Left ventricle myocardium inferior (tissue), 1 donor: Measurements from ENCODE around the gene KCNK5. TPM values are rescaled to one million over a fixed set of nuclear protein-coding genes. Genes with fewer than 3 reads are reported as not detected.

ENCODE experiments used
- DNase-seq: peaks from one replicate; pipeline ENCODE4 v3.0.0-alpha.2; 2020
- H3K27ac ChIP-seq: fragments of 200-600 bp; replicated peaks from 2 replicates; pipeline ENCODE4 v1.8.0; 2021
- H3K27me3 ChIP-seq: fragments of 200-600 bp; 2 replicates; pipeline ENCODE4 v1.8.0; 2021; ENCODE audit warnings: low read depth
- H3K36me3 ChIP-seq: fragments of 200-600 bp; 2 replicates; pipeline ENCODE4 v1.8.0; 2021
- H3K4me1 ChIP-seq: fragments of 200-600 bp; 2 replicates; pipeline ENCODE4 v1.8.0; 2021
- H3K4me3 ChIP-seq: fragments of 200-600 bp; 2 replicates; pipeline ENCODE4 v1.8.0; 2021; ENCODE audit warnings: mild to moderate bottlenecking, moderate library complexity
- H3K9me3 ChIP-seq: fragments of 200-600 bp; replicated peaks from 2 replicates; pipeline ENCODE4 v1.8.0; 2021
- intact Hi-C: fragments of 100-400 bp; cut with micrococcal nuclease; formaldehyde crosslinking; loops from one replicate; pipeline ENCODE4 v1.11.0; 2022
- total RNA-seq: library from RNA; stranded (reverse); fragmentation: NEBNext Ultra II Directional; extraction: Animal tissue kit (Norgen Biotek cat#: 25700); gene quantifications from one replicate; pipeline ENCODE4 v1.2.1, GENCODE V29; 2021
- TF ChIP-seq, protein P1 (sequence below): fragments of 200-600 bp; IDR thresholded peaks from 2 replicates; pipeline ENCODE4 v1.8.0; 2021; ENCODE audit warnings: antibody characterized with exemption, mild to moderate bottlenecking, borderline replicate concordance
- donor health status: DM: no; HTN: yes; CAD: no; lungs with severe emphysema.

Gene KCNK5
- total RNA-seq, 1 donor from 2014 or later = 0.47 TPM

DNA sequence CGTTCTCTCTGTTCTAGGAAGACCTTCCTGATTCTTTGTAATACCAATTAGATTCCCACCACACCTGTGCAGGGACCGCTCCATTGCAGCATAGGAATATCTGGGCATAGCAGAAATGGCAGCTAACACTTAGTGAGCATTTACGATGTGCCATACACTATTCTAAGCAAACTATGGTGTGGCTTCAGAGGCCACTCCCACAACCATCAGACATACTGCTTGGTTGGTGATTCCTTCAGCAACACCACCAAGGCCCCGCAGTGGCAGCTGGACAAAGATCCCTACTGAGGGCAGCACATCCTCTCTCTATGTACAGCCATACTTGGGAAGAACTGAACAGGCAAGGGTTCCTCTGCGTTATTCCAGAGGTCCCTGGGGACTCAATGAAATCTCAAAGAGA lies 6.2 kb downstream of the KCNK5 start:
- H3K27me3 ChIP-seq = peaks cover 66% of the 10 kb centered on the region
- H3K4me3 ChIP-seq = no peak overlapping the region
- H3K4me1 ChIP-seq = no peaks in the 10 kb centered on the region
- no peaks in the 10 kb centered on the region for H3K36me3 ChIP-seq
- no peak overlapping the region for H3K27ac ChIP-seq
- no peak for DNase-seq
- intact Hi-C loops = no loop called here
- TF ChIP-seq, protein P1, sequence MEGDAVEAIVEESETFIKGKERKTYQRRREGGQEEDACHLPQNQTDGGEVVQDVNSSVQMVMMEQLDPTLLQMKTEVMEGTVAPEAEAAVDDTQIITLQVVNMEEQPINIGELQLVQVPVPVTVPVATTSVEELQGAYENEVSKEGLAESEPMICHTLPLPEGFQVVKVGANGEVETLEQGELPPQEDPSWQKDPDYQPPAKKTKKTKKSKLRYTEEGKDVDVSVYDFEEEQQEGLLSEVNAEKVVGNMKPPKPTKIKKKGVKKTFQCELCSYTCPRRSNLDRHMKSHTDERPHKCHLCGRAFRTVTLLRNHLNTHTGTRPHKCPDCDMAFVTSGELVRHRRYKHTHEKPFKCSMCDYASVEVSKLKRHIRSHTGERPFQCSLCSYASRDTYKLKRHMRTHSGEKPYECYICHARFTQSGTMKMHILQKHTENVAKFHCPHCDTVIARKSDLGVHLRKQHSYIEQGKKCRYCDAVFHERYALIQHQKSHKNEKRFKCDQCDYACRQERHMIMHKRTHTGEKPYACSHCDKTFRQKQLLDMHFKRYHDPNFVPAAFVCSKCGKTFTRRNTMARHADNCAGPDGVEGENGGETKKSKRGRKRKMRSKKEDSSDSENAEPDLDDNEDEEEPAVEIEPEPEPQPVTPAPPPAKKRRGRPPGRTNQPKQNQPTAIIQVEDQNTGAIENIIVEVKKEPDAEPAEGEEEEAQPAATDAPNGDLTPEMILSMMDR = no peak
- no peaks in the 10 kb centered on the region for H3K9me3 ChIP-seq

DNA sequence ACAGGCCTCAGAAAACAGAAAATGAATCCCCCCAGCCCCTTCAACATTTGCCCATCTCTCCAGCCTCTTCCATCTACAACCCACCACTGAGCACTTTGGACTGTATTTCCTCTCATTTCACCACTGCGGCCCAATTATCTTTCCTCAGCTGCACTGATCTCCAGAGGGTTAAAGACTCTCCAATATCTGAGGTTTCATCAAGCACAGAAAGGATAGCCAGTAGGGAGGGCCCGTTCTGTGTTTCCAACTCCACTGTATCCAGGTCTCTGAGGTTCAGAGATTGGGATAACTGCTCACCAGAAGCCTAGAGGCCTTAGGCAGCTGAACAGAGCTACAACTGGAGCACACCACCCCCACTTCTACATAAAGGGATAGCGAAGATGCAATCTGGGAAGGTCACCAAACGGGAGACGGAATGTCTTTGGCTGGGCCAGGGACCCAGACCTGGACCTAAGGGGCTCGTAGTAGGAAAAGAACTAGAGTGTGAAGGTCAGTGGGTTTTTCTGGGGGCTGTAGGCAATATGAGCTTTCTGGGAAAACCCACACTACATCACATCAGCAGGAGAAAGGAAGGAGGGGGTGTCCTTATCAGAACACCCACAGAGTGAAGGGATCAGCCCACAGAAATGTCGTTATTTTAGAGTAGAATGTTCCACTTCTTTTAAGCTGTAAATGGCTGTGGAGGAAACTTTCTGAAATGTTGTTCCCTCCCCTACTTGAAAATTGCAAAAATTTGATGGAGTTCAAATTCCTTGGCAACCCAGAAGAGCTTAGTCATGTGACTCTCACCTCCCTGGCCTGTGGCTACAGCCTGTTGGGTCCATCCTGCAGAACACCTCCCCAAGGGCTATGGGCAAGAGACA lies 7.3 kb downstream of the KCNK5 start:
- no peak overlapping the region for H3K4me3 ChIP-seq
- TF ChIP-seq, protein P1 = no peak
- DNase-seq = no peak
- no peak overlapping the region for H3K27ac ChIP-seq
- H3K4me1 ChIP-seq = no peaks in the 10 kb centered on the region
- H3K27me3 ChIP-seq = peaks cover 56% of the 10 kb centered on the region
- no peaks in the 10 kb centered on the region for H3K9me3 ChIP-seq
- intact Hi-C loops = no loop called here
- H3K36me3 ChIP-seq = no peaks in the 10 kb centered on the region

DNA sequence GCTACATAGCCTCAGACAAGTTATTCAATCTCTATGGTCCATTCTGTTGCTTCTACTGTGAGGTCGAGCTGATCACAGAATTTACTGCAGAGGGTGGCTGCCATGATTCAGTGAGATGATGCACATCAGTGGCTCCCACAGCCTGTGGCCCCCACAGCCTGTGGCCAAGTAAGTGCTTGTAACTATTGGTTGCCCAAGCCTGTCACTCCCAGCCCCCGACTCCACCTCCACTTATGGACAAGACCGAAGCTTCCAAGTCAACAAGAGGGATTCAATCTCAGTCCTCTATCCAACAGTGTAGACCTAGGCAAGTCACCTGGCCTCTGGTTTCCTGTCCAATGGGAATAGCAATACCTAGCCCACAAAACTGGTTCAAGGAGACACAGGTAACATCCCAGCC lies 8.2 kb downstream of the KCNK5 start:
- Histone ChIP-seq H3K36me3 (no peaks in the 10 kb centered on the region), H3K4me3 (no peak overlapping the region), H3K27ac (no peak overlapping the region), H3K27me3 (peaks cover 47% of the 10 kb centered on the region), H3K4me1 (no peaks in the 10 kb centered on the region), H3K9me3 (no peaks in the 10 kb centered on the region)
- intact Hi-C loops = no loop called here
- TF ChIP-seq, protein P1 = no peak
- no peak for DNase-seq

DNA sequence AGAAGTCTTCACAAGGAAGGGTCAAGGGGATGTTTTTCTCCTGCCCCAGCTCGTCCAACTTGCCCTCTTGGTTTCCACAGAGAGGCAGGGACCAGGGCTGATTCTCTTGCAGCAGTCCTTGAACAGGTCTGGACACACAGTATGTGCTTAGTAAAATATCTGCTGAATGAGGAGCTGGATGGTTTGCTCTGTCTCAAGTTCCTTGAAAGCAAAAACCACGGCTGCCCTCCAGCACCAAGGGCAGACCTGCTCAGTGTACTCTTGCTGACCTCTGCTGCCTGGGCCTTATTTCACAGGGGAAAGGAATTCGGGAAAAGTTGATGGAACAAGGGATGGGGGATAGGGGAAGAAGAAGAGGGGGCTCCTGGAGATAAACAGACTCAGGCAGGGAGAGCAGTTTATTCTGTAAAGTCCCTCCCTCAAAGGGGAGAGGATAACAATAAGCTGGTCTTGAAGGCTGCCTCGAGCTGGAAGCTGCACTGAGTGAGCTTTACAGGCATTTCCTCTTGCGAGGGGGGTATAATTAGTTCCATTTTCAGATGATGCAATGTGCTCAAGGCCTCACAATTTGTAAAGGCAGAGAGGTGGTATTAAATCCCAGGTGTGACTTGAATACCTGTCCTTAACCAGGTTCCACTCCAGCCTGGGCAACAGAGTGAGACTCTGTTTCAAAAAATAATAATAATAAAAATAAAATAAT lies 10.3 kb downstream of the KCNK5 start:
- TF ChIP-seq, protein P1 = no peak
- intact Hi-C loops = no loop called here
- Histone ChIP-seq H3K27ac (no peak overlapping the region), H3K4me1 (no peaks in the 10 kb centered on the region), H3K27me3 (peaks cover 41% of the 10 kb centered on the region), H3K4me3 (no peak overlapping the region), H3K36me3 (no peaks in the 10 kb centered on the region), H3K9me3 (no peaks in the 10 kb centered on the region)
- no peak for DNase-seq

DNA sequence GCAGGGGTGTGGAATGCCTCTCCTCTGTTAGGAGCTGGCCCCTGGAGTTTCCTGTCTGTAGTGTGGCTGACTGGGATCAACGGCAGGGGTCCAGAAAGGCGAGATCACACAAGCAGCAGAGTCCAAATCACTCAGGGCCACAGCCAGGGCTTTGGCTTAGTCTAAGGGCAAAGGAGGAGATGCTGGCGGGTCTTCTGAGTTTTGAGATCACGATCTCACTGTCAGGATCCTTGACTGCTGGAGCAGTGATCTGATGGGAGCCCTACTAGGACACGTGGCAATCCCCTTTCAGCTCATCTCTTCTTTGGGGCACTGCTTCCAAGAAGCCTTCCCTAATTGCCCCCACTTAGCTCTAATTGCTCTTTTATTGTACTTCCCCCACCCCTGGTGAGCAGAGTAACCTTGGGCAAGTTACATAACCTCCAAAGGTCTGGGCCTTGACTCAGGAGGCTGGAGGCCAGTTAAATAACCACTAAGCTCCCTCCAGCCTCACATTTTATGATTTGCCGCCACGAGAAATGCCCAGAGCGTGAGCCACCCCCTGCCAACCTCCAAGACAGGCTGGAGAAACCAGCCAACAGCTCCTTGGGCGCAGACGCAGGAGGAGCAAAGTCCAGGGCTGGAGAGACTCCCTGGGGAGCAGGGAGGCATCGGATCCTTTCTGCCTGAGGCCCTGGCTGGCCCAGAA lies 12.0 kb downstream of the KCNK5 start:
- Histone ChIP-seq H3K27ac (no peak overlapping the region), H3K9me3 (no peaks in the 10 kb centered on the region), H3K27me3 (peaks cover 44% of the 10 kb centered on the region), H3K36me3 (no peaks in the 10 kb centered on the region), H3K4me3 (no peak overlapping the region), H3K4me1 (no peaks in the 10 kb centered on the region)
- TF ChIP-seq, protein P1 = no peak
- DNase-seq = no peak
- intact Hi-C loops = no loop called here
